Keratinocyte (primary cell): Measurements from ENCODE around the gene SLC25A1. TPM values are rescaled to one million over a fixed set of nuclear protein-coding genes. Genes with fewer than 3 reads are reported as not detected.

Source experiments
- DNase-seq: peaks from one replicate; pipeline ENCODE4 v3.0.0-alpha.2; 2011; ENCODE audit warnings: low read depth, missing footprints, low spot score
- FAIRE-seq: peaks from 2 replicates; lab custom pipeline; 2011; peaks lifted over from hg19 to GRCh38; lab: Jason Lieb, UNC
- H2AFZ ChIP-seq: 2 replicates; pipeline ENCODE4 v1.6.0; 2012; ENCODE audit warnings: low read length, control low read depth, inconsistent platforms; ENCODE audit not compliant: control insufficient read depth
- H3K27ac ChIP-seq: 2 replicates; pipeline ENCODE4 v1.5.1; 2011; ENCODE audit warnings: low read length; ENCODE audit not compliant: control insufficient read depth, insufficient read depth
- H3K27me3 ChIP-seq: 3 replicates; pipeline ENCODE4 v1.6.0; 2011; ENCODE audit warnings: low read length; ENCODE audit not compliant: control insufficient read depth, insufficient read depth; ENCODE audit errors: extremely low read depth
- H3K36me3 ChIP-seq, 2 experiments: 2 replicates in 1 of 2; 3 replicates in 1 of 2; pipeline ENCODE4 v1.5.1; 2011; ENCODE audit warnings: low read length in 2 of 2, mild to moderate bottlenecking in 1 of 2; ENCODE audit not compliant: control insufficient read depth in 2 of 2, insufficient read depth in 2 of 2; ENCODE audit errors: extremely low read depth in 1 of 2
- H3K4me1 ChIP-seq: 3 replicates; pipeline ENCODE4 v1.5.1; 2011; ENCODE audit warnings: low read length; ENCODE audit not compliant: control insufficient read depth, insufficient read depth; ENCODE audit errors: extremely low read depth
- H3K4me2 ChIP-seq: 3 replicates; pipeline ENCODE4 v1.6.0; 2011; ENCODE audit warnings: low read depth, low read length; ENCODE audit not compliant: control insufficient read depth, insufficient read depth; ENCODE audit errors: extremely low read depth
- H3K4me3 ChIP-seq, 3 experiments: fragments of 200-600 bp in 1 of 3; sonication (generic) in 1 of 3; 2 replicates in 2 of 3; 3 replicates in 1 of 3; pipeline ENCODE4 v1.5.1; 2011 to 2016; ENCODE audit warnings: low read length in 3 of 3, mild to moderate bottlenecking in 3 of 3, control low read depth in 2 of 3, inconsistent platforms in 1 of 3, low read depth in 1 of 3, mixed read lengths in 1 of 3, mixed run types in 1 of 3, moderate library complexity in 1 of 3; ENCODE audit not compliant: control insufficient read depth in 2 of 3, insufficient read depth in 2 of 3; ENCODE audit errors: extremely low read depth in 1 of 3
- H3K79me2 ChIP-seq: 2 replicates; pipeline ENCODE4 v1.6.0; 2012; ENCODE audit warnings: low read length; ENCODE audit not compliant: control insufficient read depth, insufficient read depth
- H3K9ac ChIP-seq: 3 replicates; pipeline ENCODE4 v1.6.0; 2011; ENCODE audit warnings: low read length; ENCODE audit not compliant: control insufficient read depth, insufficient read depth; ENCODE audit errors: extremely low read depth
- H3K9me1 ChIP-seq: 3 replicates; pipeline ENCODE4 v1.6.0; 2011; ENCODE audit warnings: low read length; ENCODE audit not compliant: control insufficient read depth, insufficient read depth; ENCODE audit errors: extremely low read depth
- H3K9me3 ChIP-seq: 2 replicates; pipeline ENCODE4 v1.5.1; 2012; ENCODE audit warnings: low read depth, low read length; ENCODE audit not compliant: control insufficient read depth
- H4K20me1 ChIP-seq: 3 replicates; pipeline ENCODE4 v1.6.0; 2011; ENCODE audit warnings: low read length; ENCODE audit not compliant: control insufficient read depth, insufficient read depth; ENCODE audit errors: extremely low read depth
- CTCF ChIP-seq, 3 experiments: IDR thresholded peaks in 1 of 3; conservative IDR thresholded peaks in 1 of 3; optimal IDR thresholded peaks in 1 of 3; 2 replicates in 2 of 3; 3 replicates in 1 of 3; pipeline versions ENCODE3 to v1.5.1; 2011; ENCODE audit warnings: low read length in 3 of 3, mild to moderate bottlenecking in 3 of 3, moderate library complexity in 2 of 3, control low read depth in 1 of 3, inconsistent platforms in 1 of 3; ENCODE audit not compliant: insufficient read depth in 2 of 3; ENCODE audit errors: extremely low read depth in 1 of 3
- EZH2 ChIP-seq: IDR thresholded peaks from one replicate; pipeline ENCODE4 v1.6.1; 2012; ENCODE audit warnings: inconsistent platforms, mild to moderate bottlenecking, low read length, moderate library complexity
- dilution Hi-C: fragments of 300-500 bp; cut with MboI; formaldehyde crosslinking; loops from one replicate; pipeline ENCODE4 v1.7.0; 2020; ENCODE audit warnings: low sequenced_read_pairs; ENCODE audit not compliant: extremely low pct_ligation_motif_present
- polyA plus RNA-seq, 5 experiments: library from polyadenylated mRNA; depleted of rRNA in 3 of 5; stranded (reverse) in 3 of 5; stranded (forward) in 1 of 5; unstranded in 1 of 5; fragments of >200 nt; gene quantifications; 1 replicate in 1 of 5; 2 replicates in 3 of 5; 3 replicates in 1 of 5; pipeline versions ENCODE4 v1.2.1 to v1.2.3, GENCODE V29; 2011 to 2012; ENCODE audit warnings: missing spikeins in 2 of 5, low read depth in 1 of 5, low replicate concordance in 1 of 5

SLC25A1 gene
- polyA plus RNA-seq, 1 donor (not counting 4 experiments of a cell fraction or from before 2014, with no cell fraction given): 27.7 TPM

GRCh38 chr22:19208287-19208847 is 29.8 kb upstream of the SLC25A1 start:
- Histone ChIP-seq H3K27me3 (no peaks in the 10 kb centered on the region), H3K4me2 (no peak overlapping the region), H3K9me1 (no peaks in the 10 kb centered on the region), H3K9ac (no peak overlapping the region), H3K4me3 (no peak overlapping the region), H3K36me3 (peaks cover 10 to 26% of the 10 kb centered on the region in 2 experiments), H3K27ac (no peak overlapping the region), H4K20me1 (no peaks in the 10 kb centered on the region), H3K4me1 (no peaks in the 10 kb centered on the region), H2AFZ (no peak overlapping the region), H3K79me2 (no peaks in the 10 kb centered on the region), H3K9me3 (no peaks in the 10 kb centered on the region)
- DNase-seq: no peak
- dilution Hi-C loops: no loop called here
- FAIRE-seq: no peak
- no peak for TF ChIP-seq EZH2
- no peak for TF ChIP-seq CTCF (optimal IDR thresholded peaks at IDR 0.05 in 1 of 3, IDR thresholded peaks at IDR 0.05 in 1 of 3, conservative IDR thresholded peaks at IDR 0.05 in 1 of 3; ENCODE audit: extremely low read depth in 1 of 3, insufficient read depth in 2 of 3, low read length in 3 of 3)

- Histone ChIP-seq H3K9me1 (no peaks in the 10 kb centered on the region), H3K9me3 (no peaks in the 10 kb centered on the region), H3K4me1 (no peaks in the 10 kb centered on the region), H3K4me2 (no peak overlapping the region), H3K4me3 (no peak overlapping the region), H2AFZ (no peak overlapping the region), H3K27ac (no peak overlapping the region), H3K27me3 (no peaks in the 10 kb centered on the region), H3K36me3 (peaks cover 10 to 29% of the 10 kb centered on the region in 2 experiments), H3K79me2 (no peaks in the 10 kb centered on the region), H3K9ac (no peak overlapping the region), H4K20me1 (no peaks in the 10 kb centered on the region)
- dilution Hi-C loops: no loop called here
- DNase-seq (no peak), FAIRE-seq (no peak)
- TF ChIP-seq EZH2: no peak
- no peak for TF ChIP-seq CTCF (optimal IDR thresholded peaks at IDR 0.05 in 1 of 3, IDR thresholded peaks at IDR 0.05 in 1 of 3, conservative IDR thresholded peaks at IDR 0.05 in 1 of 3; ENCODE audit: extremely low read depth in 1 of 3, insufficient read depth in 2 of 3, low read length in 3 of 3)
These were observed 29.3 kb upstream of the SLC25A1 start for GRCh38 chr22:19207884-19208283.
